NCI-H748 (cell line): ENCODE data around the gene LILRB2.
A peak's percentile ranks its signal among the peaks of the same experiment; 100 is the strongest.
"Not testable (repeated sequence)": the region's sequence is repeated elsewhere in the genome, so short reads cannot be mapped to it uniquely, and the experiment has no call there.

ENCODE experiments used
- DNase-seq: peaks from one replicate; lab custom pipeline; 2025; ENCODE audit not compliant: unreplicated experiment; lab: John Stamatoyannopoulos, UW

LILRB2 gene

GRCh38 chr19:54275951-54276350 lies 5.0 kb downstream of the LILRB2 start:
- no peak for DNase-seq

- not testable (repeated sequence) for DNase-seq
These were observed 6.4 kb downstream of the LILRB2 start for GRCh38 chr19:54274516-54274915.

GRCh38 chr19:54273821-54274220 lies 7.1 kb downstream of the LILRB2 start:
- DNase-seq: no peak

GRCh38 chr19:54272181-54272580 lies 8.7 kb downstream of the LILRB2 start:
- not testable (repeated sequence) for DNase-seq

- DNase-seq: not testable (repeated sequence)
These were observed 9.3 kb downstream of the LILRB2 start for GRCh38 chr19:54271587-54271986.

- DNase-seq: no peak
These were observed 9.8 kb downstream of the LILRB2 start for GRCh38 chr19:54271106-54271505.

GRCh38 chr19:54268936-54269335 lies 12.0 kb downstream of the LILRB2 start:
- no peak for DNase-seq

GRCh38 chr19:54266133-54266532 lies 14.8 kb downstream of the LILRB2 start:
- peak; percentile 82 for DNase-seq

GRCh38 chr19:54262470-54262869 lies 18.4 kb downstream of the LILRB2 start:
- DNase-seq: no peak

- DNase-seq: no peak
These were observed 18.8 kb downstream of the LILRB2 start for GRCh38 chr19:54262066-54262465.

GRCh38 chr19:54257116-54257480 lies 23.8 kb downstream of the LILRB2 start, which contains the start of gene LILRB5:
LILRB5 (minus strand) TSS chr19:54257273; CDS start chr19:54257193, 80 bp downstream.
- no peak for DNase-seq

- no peak for DNase-seq
These were observed 24.4 kb downstream of the LILRB2 start for GRCh38 chr19:54256250-54257115.

GRCh38 chr19:54255105-54255775 lies 25.7 kb downstream of the LILRB2 start:
- DNase-seq: no peak

- DNase-seq: no peak
These were observed 26.6 kb downstream of the LILRB2 start for GRCh38 chr19:54254195-54254906.

GRCh38 chr19:54253331-54254194 lies 27.3 kb downstream of the LILRB2 start:
- DNase-seq: no peak

GRCh38 chr19:54252845-54253244 lies 28.1 kb downstream of the LILRB2 start:
- no peak for DNase-seq

- no peak for DNase-seq
These were observed 28.7 kb downstream of the LILRB2 start for GRCh38 chr19:54252243-54252642.

GRCh38 chr19:54248016-54248601 lies 32.8 kb downstream of the LILRB2 start:
- DNase-seq: no peak

GRCh38 chr19:54247106-54247930 lies 33.6 kb downstream of the LILRB2 start:
- DNase-seq: no peak
